H9 (cell line): ENCODE measurements around the gene VIT. TPM values are rescaled to one million over a fixed set of nuclear protein-coding genes. Genes with fewer than 3 reads are reported as not detected.

Experiments used
- DNase-seq: peaks from one replicate; pipeline ENCODE4 v3.0.0-alpha.2; 2017
- H2AFZ ChIP-seq: one replicate; pipeline ENCODE4 v1.6.1; 2013; ENCODE audit warnings: mild to moderate bottlenecking, low read length, control low read depth, moderate library complexity
- H2AK5ac ChIP-seq: 2 replicates; pipeline ENCODE4 v1.6.1; 2013; ENCODE audit warnings: low read length, control low read depth, mixed read lengths; ENCODE audit not compliant: insufficient read length
- H2BK120ac ChIP-seq: one replicate; pipeline ENCODE4 v1.6.1; 2013; ENCODE audit warnings: low read depth, mild to moderate bottlenecking, low read length, control low read depth, inconsistent platforms; ENCODE audit not compliant: poor library complexity, severe bottlenecking
- H2BK12ac ChIP-seq: 2 replicates; pipeline ENCODE4 v1.6.1; 2013; ENCODE audit warnings: low read length, control low read depth, mixed read lengths, low read depth; ENCODE audit not compliant: insufficient read length
- H2BK15ac ChIP-seq: 2 replicates; pipeline ENCODE4 v1.6.1; 2013; ENCODE audit warnings: low read depth, low read length, control low read depth
- H2BK20ac ChIP-seq: one replicate; pipeline ENCODE4 v1.6.1; 2013; ENCODE audit warnings: low read depth, mild to moderate bottlenecking, low read length, control low read depth, inconsistent platforms; ENCODE audit not compliant: poor library complexity, severe bottlenecking
- H2BK5ac ChIP-seq: 2 replicates; pipeline ENCODE4 v1.6.1; 2013; ENCODE audit warnings: low read length, control low read depth, mixed read lengths; ENCODE audit not compliant: insufficient read length
- H3K14ac ChIP-seq: 2 replicates; pipeline ENCODE4 v1.6.1; 2013; ENCODE audit warnings: low read length, control low read depth; ENCODE audit not compliant: insufficient read depth
- H3K18ac ChIP-seq: 2 replicates; pipeline ENCODE4 v1.6.1; 2013; ENCODE audit warnings: low read depth, mild to moderate bottlenecking, mixed read lengths, low read length, control low read depth; ENCODE audit not compliant: insufficient read length
- H3K23ac ChIP-seq: 2 replicates; pipeline ENCODE4 v1.6.1; 2013; ENCODE audit warnings: low read length, control low read depth, mixed read lengths, low read depth; ENCODE audit not compliant: insufficient read length
- H3K23me2 ChIP-seq: 2 replicates; pipeline ENCODE4 v1.6.1; 2013; ENCODE audit warnings: low read depth, mild to moderate bottlenecking, mixed read lengths, low read length, control low read depth; ENCODE audit not compliant: insufficient read length, poor library complexity, severe bottlenecking
- H3K27ac ChIP-seq: 2 replicates; pipeline ENCODE4 v1.5.1; 2013; ENCODE audit warnings: low read length, control low read depth, mixed read lengths, low read depth; ENCODE audit not compliant: insufficient read length
- H3K27me3 ChIP-seq: 2 replicates; pipeline ENCODE4 v1.6.1; 2013; ENCODE audit warnings: low read length, control low read depth, inconsistent platforms; ENCODE audit not compliant: insufficient read depth
- H3K4ac ChIP-seq: 2 replicates; pipeline ENCODE4 v1.6.1; 2013; ENCODE audit warnings: low read depth, mild to moderate bottlenecking, control low read depth, inconsistent platforms, low read length, moderate library complexity
- H3K4me1 ChIP-seq: 2 replicates; pipeline ENCODE4 v1.6.1; 2013; ENCODE audit warnings: low read length, control low read depth, inconsistent platforms; ENCODE audit not compliant: insufficient read depth
- H3K4me2 ChIP-seq: 2 replicates; pipeline ENCODE4 v1.6.1; 2013; ENCODE audit warnings: low read length, control low read depth, mixed read lengths; ENCODE audit not compliant: insufficient read length, insufficient read depth
- H3K56ac ChIP-seq: 2 replicates; pipeline ENCODE4 v1.6.1; 2013; ENCODE audit warnings: low read depth, mild to moderate bottlenecking, mixed read lengths, low read length, control low read depth; ENCODE audit not compliant: insufficient read length
- H3K79me1 ChIP-seq: 2 replicates; pipeline ENCODE4 v1.6.1; 2013; ENCODE audit warnings: low read depth, mild to moderate bottlenecking, moderate library complexity, low read length, control low read depth, inconsistent platforms; ENCODE audit not compliant: insufficient read depth, poor library complexity, severe bottlenecking
- H3K79me2 ChIP-seq: 2 replicates; pipeline ENCODE4 v1.6.1; 2013; ENCODE audit warnings: low read length, control low read depth, inconsistent platforms; ENCODE audit not compliant: insufficient read depth
- H3K9ac ChIP-seq: 2 replicates; pipeline ENCODE4 v1.6.1; 2013; ENCODE audit warnings: low read length, control low read depth, mixed read lengths; ENCODE audit not compliant: insufficient read length; ENCODE audit errors: extremely low read depth
- H3K9me3 ChIP-seq: one replicate; pipeline ENCODE4 v1.6.1; 2013; ENCODE audit warnings: low read depth, low read length, inconsistent platforms; ENCODE audit not compliant: control insufficient read depth
- H3T11ph ChIP-seq: one replicate; pipeline ENCODE4 v1.6.1; 2013; ENCODE audit warnings: mild to moderate bottlenecking, low read length, control low read depth, inconsistent platforms
- H4K20me1 ChIP-seq: one replicate; pipeline ENCODE4 v1.6.1; 2013; ENCODE audit not compliant: control insufficient read depth, insufficient read length, insufficient read depth
- H4K5ac ChIP-seq: 2 replicates; pipeline ENCODE4 v1.6.1; 2013; ENCODE audit warnings: low read depth, mild to moderate bottlenecking, mixed read lengths, low read length, control low read depth; ENCODE audit not compliant: insufficient read length
- H4K8ac ChIP-seq: replicated peaks from 2 replicates; pipeline ENCODE4 v1.6.1; 2013; ENCODE audit warnings: low read length, control low read depth, mixed read lengths, low read depth; ENCODE audit not compliant: insufficient read length
- H4K91ac ChIP-seq: 2 replicates; pipeline ENCODE4 v1.6.1; 2013; ENCODE audit warnings: low read depth, mild to moderate bottlenecking, moderate library complexity, mixed read lengths, low read length, control low read depth; ENCODE audit not compliant: insufficient read length
- H3K27ac Mint-ChIP-seq, 3 experiments: 2 replicates in 2 of 3; 3 replicates in 1 of 3; pipeline ENCODE4 v1.8.0; 2020 to 2021; ENCODE audit warnings: mixed read lengths in 3 of 3, mild to moderate bottlenecking in 1 of 3, moderate library complexity in 1 of 3
- H3K27me3 Mint-ChIP-seq: 2 replicates; pipeline ENCODE4 v1.8.0; 2021; ENCODE audit warnings: low read depth, mild to moderate bottlenecking, moderate library complexity, mixed read lengths
- H3K36me3 Mint-ChIP-seq, 3 experiments: 2 replicates in 2 of 3; 3 replicates in 1 of 3; pipeline ENCODE4 v1.8.0; 2020 to 2021; ENCODE audit warnings: low read depth in 3 of 3, mixed read lengths in 3 of 3; ENCODE audit not compliant: insufficient read depth in 1 of 3
- H3K4me1 Mint-ChIP-seq, 2 experiments: 2 replicates each; pipeline ENCODE4 v1.8.0; 2020; ENCODE audit warnings: mixed read lengths in 2 of 2
- H3K4me3 Mint-ChIP-seq, 2 experiments: 2 replicates in 1 of 2; 3 replicates in 1 of 2; pipeline ENCODE4 v1.8.0; 2020 to 2021; ENCODE audit warnings: mild to moderate bottlenecking in 2 of 2, mixed read lengths in 2 of 2, moderate library complexity in 1 of 2
- H3K9me3 Mint-ChIP-seq, 2 experiments: 2 replicates in 1 of 2; 3 replicates in 1 of 2; pipeline ENCODE4 v1.8.0; 2020; ENCODE audit warnings: mild to moderate bottlenecking in 2 of 2, mixed read lengths in 2 of 2, moderate library complexity in 1 of 2
- WGBS: extraction: QIAGEN DNeasy Blood & Tissue Kit; methylation state at CpG from one replicate; pipeline ENCODE4 v1.1.7; 2013; ENCODE audit warnings: missing lambda C conversion rate, low lambda C conversion rate, mixed read lengths; ENCODE audit not compliant: insufficient read length; ENCODE audit errors: extremely low coverage; 5-methylcytosine and 5-hydroxymethylcytosine counted together
- total RNA-seq: library from RNA; stranded (reverse); gene quantifications from 2 replicates; pipeline ENCODE4 v1.2.1, GENCODE V29; 2021
- TF ChIP-seq, protein P1 (sequence below): fragments of 200-600 bp; sonication (generic); conservative IDR thresholded peaks from 3 replicates; pipeline ENCODE4 v1.8.0; 2021; ENCODE audit warnings: antibody characterized with exemption, mild to moderate bottlenecking

Gene VIT
- total RNA-seq, 1 experiment from 2014 or later = 0.15 TPM

DNA sequence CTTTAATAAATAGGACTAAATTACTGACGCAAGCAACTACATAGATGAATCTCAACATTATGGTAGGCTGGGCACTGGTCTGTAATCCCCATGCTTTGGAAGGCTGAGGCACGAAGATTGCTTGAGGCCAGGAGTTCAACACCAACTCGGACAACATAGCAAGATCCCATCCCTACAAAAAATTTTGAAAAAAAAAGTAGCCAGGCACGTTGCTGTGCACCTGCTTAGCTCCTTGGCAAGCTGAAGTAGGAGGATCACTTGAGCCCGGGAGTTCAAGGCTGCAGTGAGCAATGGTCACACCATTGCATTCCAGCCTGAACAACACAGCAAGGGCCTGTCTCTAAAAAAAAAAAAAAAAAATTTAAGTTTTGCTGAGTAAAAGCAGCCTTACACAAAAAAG, 43.4 kb upstream of the VIT start:
- no CpG with 5 or more reads among the region's 5 CpGs for WGBS
- no peak overlapping the region for H3K9ac ChIP-seq
- H2BK5ac ChIP-seq = no peak overlapping the region
- H3K23me2 ChIP-seq = no peaks in the 10 kb centered on the region
- H3K4me2 ChIP-seq = no peak overlapping the region
- H3K4ac ChIP-seq = no peak overlapping the region
- H2BK15ac ChIP-seq = no peak overlapping the region
- no peak overlapping the region for H2AK5ac ChIP-seq
- no peak overlapping the region for H3T11ph ChIP-seq
- TF ChIP-seq, protein P1, sequence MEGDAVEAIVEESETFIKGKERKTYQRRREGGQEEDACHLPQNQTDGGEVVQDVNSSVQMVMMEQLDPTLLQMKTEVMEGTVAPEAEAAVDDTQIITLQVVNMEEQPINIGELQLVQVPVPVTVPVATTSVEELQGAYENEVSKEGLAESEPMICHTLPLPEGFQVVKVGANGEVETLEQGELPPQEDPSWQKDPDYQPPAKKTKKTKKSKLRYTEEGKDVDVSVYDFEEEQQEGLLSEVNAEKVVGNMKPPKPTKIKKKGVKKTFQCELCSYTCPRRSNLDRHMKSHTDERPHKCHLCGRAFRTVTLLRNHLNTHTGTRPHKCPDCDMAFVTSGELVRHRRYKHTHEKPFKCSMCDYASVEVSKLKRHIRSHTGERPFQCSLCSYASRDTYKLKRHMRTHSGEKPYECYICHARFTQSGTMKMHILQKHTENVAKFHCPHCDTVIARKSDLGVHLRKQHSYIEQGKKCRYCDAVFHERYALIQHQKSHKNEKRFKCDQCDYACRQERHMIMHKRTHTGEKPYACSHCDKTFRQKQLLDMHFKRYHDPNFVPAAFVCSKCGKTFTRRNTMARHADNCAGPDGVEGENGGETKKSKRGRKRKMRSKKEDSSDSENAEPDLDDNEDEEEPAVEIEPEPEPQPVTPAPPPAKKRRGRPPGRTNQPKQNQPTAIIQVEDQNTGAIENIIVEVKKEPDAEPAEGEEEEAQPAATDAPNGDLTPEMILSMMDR = no peak
- Mint-ChIP-seq H3K27me3 (no peaks in the 10 kb centered on the region), H3K36me3 (no peaks in the 10 kb centered on the region), H3K4me1 (peaks cover 5 to 8% of the 10 kb centered on the region in 2 experiments), H3K9me3 (no peaks in the 10 kb centered on the region), H3K4me3 (no peak overlapping the region), H3K27ac (no peak overlapping the region)
- no peak for DNase-seq
- no peak overlapping the region for H4K91ac ChIP-seq
- no peaks in the 10 kb centered on the region; the same call in 1 of the 2 replicates for H3K4me1 ChIP-seq
- no peak overlapping the region for H2BK120ac ChIP-seq
- H3K14ac ChIP-seq = no peak overlapping the region
- H3K23ac ChIP-seq = no peak overlapping the region
- no peak overlapping the region for H4K5ac ChIP-seq
- H3K27me3 ChIP-seq = no peaks in the 10 kb centered on the region; the same call in 1 of the 2 replicates
- no peaks in the 10 kb centered on the region for H4K20me1 ChIP-seq
- no peaks in the 10 kb centered on the region for H3K9me3 ChIP-seq
- no peak overlapping the region for H4K8ac ChIP-seq
- no peak overlapping the region for H3K56ac ChIP-seq
- H3K79me1 ChIP-seq = no peaks in the 10 kb centered on the region
- H3K27ac ChIP-seq = no peak overlapping the region
- H2AFZ ChIP-seq = no peak overlapping the region
- H2BK20ac ChIP-seq = no peak overlapping the region
- H3K79me2 ChIP-seq = no peaks in the 10 kb centered on the region
- no peak overlapping the region for H3K18ac ChIP-seq
- no peak overlapping the region for H2BK12ac ChIP-seq
